Lung (tissue), 12 donors: ENCODE measurements around the gene GTPBP2. TPM values are rescaled to one million over a fixed set of nuclear protein-coding genes. Genes with fewer than 3 reads are reported as not detected.

Source experiments
- ATAC-seq: fragments of 200-7000 bp; cut with Tn5 transposase; one replicate; pipeline ENCODE4 v1.9.1; 2020; ENCODE audit warnings: moderate number of reproducible peaks; ENCODE audit not compliant: insufficient read depth, low FRiP score
- DNase-seq, 3 donors: peaks; one replicate each; pipeline ENCODE4 v3.0.0-alpha.2; 2013 to 2017
- H3K27ac ChIP-seq, 2 donors: one replicate each; pipeline ENCODE4 v1.5.1; 2013; ENCODE audit warnings: mild to moderate bottlenecking in 2 of 2, moderate library complexity in 2 of 2, control low read depth in 1 of 2, inconsistent platforms in 1 of 2, low read depth in 1 of 2, low read length in 1 of 2
- H3K27me3 ChIP-seq, 3 donors: one replicate each; pipeline ENCODE4 v1.5.1; 2013; ENCODE audit warnings: low read length in 2 of 3; ENCODE audit not compliant: control insufficient read depth in 3 of 3, insufficient read depth in 3 of 3
- H3K36me3 ChIP-seq, 4 donors: one replicate each; pipeline ENCODE4 v1.5.1; 2013; ENCODE audit warnings: low read length in 4 of 4, mild to moderate bottlenecking in 1 of 4, moderate library complexity in 1 of 4; ENCODE audit not compliant: control insufficient read depth in 4 of 4, insufficient read depth in 4 of 4
- H3K4me1 ChIP-seq, 5 donors: one replicate each; pipeline ENCODE4 v1.5.1; 2013; ENCODE audit warnings: low read length in 5 of 5, mild to moderate bottlenecking in 2 of 5, moderate library complexity in 1 of 5; ENCODE audit not compliant: control insufficient read depth in 5 of 5, insufficient read depth in 5 of 5
- H3K4me3 ChIP-seq: one replicate; pipeline ENCODE4 v1.5.1; 2013; ENCODE audit warnings: mild to moderate bottlenecking, control low read depth, moderate library complexity
- H3K9ac ChIP-seq, 2 donors: one replicate each; pipeline ENCODE4 v1.5.1; 2013; ENCODE audit warnings: low read length in 2 of 2, control low read depth in 1 of 2; ENCODE audit not compliant: insufficient read depth in 1 of 2
- H3K9me3 ChIP-seq, 4 donors: one replicate each; pipeline ENCODE4 v1.5.1; 2013; ENCODE audit warnings: low read length in 3 of 4, mild to moderate bottlenecking in 1 of 4, moderate library complexity in 1 of 4; ENCODE audit not compliant: control insufficient read depth in 4 of 4, insufficient read depth in 3 of 4
- CTCF ChIP-seq: IDR thresholded peaks from 2 replicates; pipeline ENCODE4 v1.5.1; 2012; ENCODE audit warnings: mild to moderate bottlenecking; ENCODE audit errors: control extremely low read depth, extremely low read depth
- WGBS, 2 donors: extraction: QIAGEN DNeasy Blood & Tissue Kit; methylation state at CpG; one replicate each; pipeline ENCODE4 v1.1.7; 2013; 5-methylcytosine and 5-hydroxymethylcytosine counted together
- polyA plus RNA-seq, 2 donors: library from polyadenylated mRNA; stranded (reverse); fragments of 200-250 nt; gene quantifications; one replicate each; pipeline ENCODE4 v1.2.1, GENCODE V29; 2013
- total RNA-seq, 2 donors: library from RNA; depleted of rRNA in 1 of 2; stranded (reverse); fragments of >200 nt in 1 of 2; gene quantifications; one replicate each; pipeline ENCODE4 v1.2.1, GENCODE V29; 2014 to 2021
- donor health status: control.
- donor health status: control.
- donor health status: Bipolar disorder and iron deficiency.
- donor health status: healthy.
- donor health status: DM: yes; HTN: yes; CAD: no.

The GTPBP2 gene
- total and polyA plus RNA-seq, 4 donors, result 49.9 to 78.4 (median 60.8) TPM

DNA sequence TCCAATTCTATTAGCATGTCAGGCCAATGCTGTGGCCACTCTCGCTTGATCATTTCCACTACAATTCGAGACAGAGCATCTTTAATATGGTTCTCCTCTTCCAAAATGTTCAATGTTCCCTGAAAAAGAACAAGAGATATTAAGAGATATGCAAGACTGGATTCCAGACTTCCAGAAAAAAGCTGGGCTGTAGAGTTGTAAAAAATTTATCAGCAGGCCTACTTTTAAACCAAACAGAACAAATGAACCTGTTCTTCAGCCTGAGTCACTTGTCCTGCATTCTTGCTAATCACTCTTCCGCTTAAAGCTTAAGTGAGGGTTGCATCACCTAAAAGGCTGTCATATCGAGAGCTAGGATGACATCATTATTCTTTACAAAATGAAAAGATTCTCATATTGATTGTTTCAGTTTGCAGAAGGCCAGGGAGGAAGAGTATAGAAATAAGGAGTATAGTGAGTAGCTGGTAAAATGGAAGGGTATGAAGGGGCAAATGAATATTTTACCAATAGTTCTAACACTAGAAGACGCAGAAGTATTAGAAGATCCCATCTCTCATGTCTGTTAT is 58.1 kb downstream of the GTPBP2 start:
- WGBS, 2 donors, result 83 to 84% methylated on average over 5 of the region's 5 CpGs
- DNase-seq (no peak), ATAC-seq (no peak)
- no peak for TF ChIP-seq CTCF
- no peak overlapping the region for H3K27ac ChIP-seq
- H3K4me3 ChIP-seq, result no peak overlapping the region
- H3K36me3 ChIP-seq, result peaks cover 19 to 30% (median 24%) of the 10 kb centered on the region in 4 donors
- no peak overlapping the region for H3K9ac ChIP-seq
- no peaks in the 10 kb centered on the region for H3K9me3 ChIP-seq
- H3K27me3 ChIP-seq, result no peaks in the 10 kb centered on the region
- peaks cover 0 to 7% (median 0%) of the 10 kb centered on the region in 5 donors for H3K4me1 ChIP-seq

Other genes starting within 250 kb of the GTPBP2 start
- 10 to 100 TPM; 18.7 to 43.3 TPM for gene ABCC10, start 201.7 kb downstream of the GTPBP2 start, total RNA-seq
- gene ABCC10, start 201.7 kb downstream of the GTPBP2 start, polyA plus RNA-seq, result 10 to 100 TPM; 15.7 to 33.6 TPM
- 1 to 10 TPM; 1.4 to 2.6 TPM for gene DLK2, start 173.7 kb downstream of the GTPBP2 start, total RNA-seq
- gene DLK2, start 173.7 kb downstream of the GTPBP2 start, polyA plus RNA-seq, result 1 to 10 TPM; 1.1 TPM
- gene TJAP1, start 151.7 kb downstream of the GTPBP2 start, total RNA-seq, result 10 to 100 TPM; 24.1 to 29.5 TPM
- gene TJAP1, start 151.7 kb downstream of the GTPBP2 start, polyA plus RNA-seq, result 10 to 100 TPM; 21.7 to 22.6 TPM
- 1 to 10 TPM; 2.0 to 4.8 TPM for gene LRRC73, start 118.9 kb downstream of the GTPBP2 start, total RNA-seq
- 1 to 10 TPM in 1 of 2 donors, under 1 TPM in 1; 0.87 to 1.8 TPM for gene LRRC73, start 118.9 kb downstream of the GTPBP2 start, polyA plus RNA-seq
- 100 to 1,000 TPM in 1 of 2 donors, 10 to 100 TPM in 1; 86.9 to 105 TPM for gene YIPF3, start 112.3 kb downstream of the GTPBP2 start, total RNA-seq
- 100 to 1,000 TPM in 1 of 2 donors, 10 to 100 TPM in 1; 81.3 to 119 TPM for gene YIPF3, start 112.3 kb downstream of the GTPBP2 start, polyA plus RNA-seq
- gene POLR1C, start 112.2 kb downstream of the GTPBP2 start, total RNA-seq, result 10 to 100 TPM; 29.0 to 43.7 TPM
- gene POLR1C, start 112.2 kb downstream of the GTPBP2 start, polyA plus RNA-seq, result 10 to 100 TPM; 37.4 to 50.7 TPM
- gene XPO5, start 53.2 kb downstream of the GTPBP2 start, total RNA-seq, result 10 to 100 TPM; 18.9 to 30.1 TPM
- gene XPO5, start 53.2 kb downstream of the GTPBP2 start, polyA plus RNA-seq, result 10 to 100 TPM in 1 of 2 donors, 1 to 10 TPM in 1; 9.3 to 13.8 TPM
- gene POLH, start 53.1 kb downstream of the GTPBP2 start, total RNA-seq, result 10 to 100 TPM; 10.1 to 27.3 TPM
- gene POLH, start 53.1 kb downstream of the GTPBP2 start, polyA plus RNA-seq, result 1 to 10 TPM; 4.0 to 4.8 TPM
- gene MAD2L1BP, start 6.6 kb upstream of the GTPBP2 start, total RNA-seq, result 10 to 100 TPM; 18.0 to 19.5 TPM
- gene MAD2L1BP, start 6.6 kb upstream of the GTPBP2 start, polyA plus RNA-seq, result 10 to 100 TPM; 14.9 to 29.3 TPM
- gene RSPH9, start 15.8 kb upstream of the GTPBP2 start, total RNA-seq, result 1 to 10 TPM; 5.4 to 6.4 TPM
- gene RSPH9, start 15.8 kb upstream of the GTPBP2 start, polyA plus RNA-seq, result 1 to 10 TPM; 1.7 to 3.8 TPM
- gene MRPS18A, start 58.5 kb upstream of the GTPBP2 start, total RNA-seq, result 10 to 100 TPM; 36.4 to 37.8 TPM
- gene MRPS18A, start 58.5 kb upstream of the GTPBP2 start, polyA plus RNA-seq, result 10 to 100 TPM; 39.2 to 48.4 TPM
- gene VEGFA, start 140.9 kb upstream of the GTPBP2 start, total RNA-seq, result 100 to 1,000 TPM; 156 to 275 TPM
- gene VEGFA, start 140.9 kb upstream of the GTPBP2 start, polyA plus RNA-seq, result 100 to 1,000 TPM in 1 of 2 donors, 10 to 100 TPM in 1; 98.3 to 123 TPM